Panc1 (cell line): ENCODE data around the gene UBE2R2. TPM values are rescaled to one million over a fixed set of nuclear protein-coding genes. Genes with fewer than 3 reads are reported as not detected.

Source experiments
- ATAC-seq: fragments of 200-7000 bp; cut with Tn5 transposase; 2 replicates; pipeline ENCODE4 v1.9.1; 2020; ENCODE audit warnings: mild to moderate bottlenecking, moderate library complexity
- BruUV-seq: library from RNA; stranded (reverse); fragments of 400-500 nt; replicated peaks from 2 replicates; lab custom pipeline; 2021; lab: Mats Ljungman, UMichigan
- CTCF ChIA-PET: fragments of 300-600 bp; sonication (Branson Sonifier 250); formaldehyde crosslinking; loops from one replicate; lab custom pipeline; 2022; ENCODE audit warnings: antibody characterized with exemption; lab: Charles Lee
- POLR2A ChIA-PET: fragments of 300-600 bp; sonication (Branson Sonifier 250); formaldehyde crosslinking; loops from one replicate; lab custom pipeline; 2022; ENCODE audit warnings: antibody characterized with exemption; lab: Charles Lee
- DNase-seq: peaks from one replicate; pipeline ENCODE4 v3.0.0-alpha.2; 2010; ENCODE audit warnings: low read depth, low spot score
- H3K27ac ChIP-seq: 2 replicates; pipeline ENCODE4 v1.5.1; 2011; ENCODE audit warnings: mild to moderate bottlenecking, low read length, inconsistent platforms
- H3K27me3 ChIP-seq: fragments of 200-500 bp; sonication (Bioruptor generic); 2 replicates; pipeline ENCODE4 v1.6.0; 2014; ENCODE audit warnings: low read length, inconsistent platforms; ENCODE audit not compliant: control insufficient read depth, insufficient read depth
- H3K36me3 ChIP-seq: fragments of 200-500 bp; sonication (Bioruptor generic); 2 replicates; pipeline ENCODE4 v1.5.1; 2014; ENCODE audit warnings: inconsistent platforms, mild to moderate bottlenecking, low read length, moderate library complexity; ENCODE audit not compliant: control insufficient read depth, insufficient read depth
- H3K4me1 ChIP-seq: 2 replicates; pipeline ENCODE4 v1.5.1; 2011; ENCODE audit warnings: inconsistent platforms, mild to moderate bottlenecking, low read length, moderate library complexity; ENCODE audit not compliant: control insufficient read depth, insufficient read depth
- H3K4me3 ChIP-seq, 2 experiments: 2 replicates each; pipeline ENCODE4 v1.5.1; 2011 to 2012; ENCODE audit warnings: low read depth in 2 of 2, low read length in 2 of 2, mild to moderate bottlenecking in 2 of 2, inconsistent platforms in 1 of 2, moderate library complexity in 1 of 2
- H3K9me3 ChIP-seq: fragments of 200-500 bp; sonication (Bioruptor generic); 2 replicates; pipeline ENCODE4 v1.5.1; 2014; ENCODE audit warnings: low read depth, mild to moderate bottlenecking, inconsistent platforms, low read length, moderate library complexity; ENCODE audit not compliant: control insufficient read depth, insufficient read depth
- SIN3A ChIP-seq: IDR thresholded peaks from 2 replicates; pipeline ENCODE4 v1.6.1; 2012; ENCODE audit warnings: low read depth, mild to moderate bottlenecking, low read length, moderate library complexity, borderline replicate concordance; ENCODE audit not compliant: insufficient read depth
- TCF7L2 ChIP-seq: IDR thresholded peaks from 2 replicates; pipeline ENCODE4 v1.6.1; 2011; ENCODE audit warnings: mild to moderate bottlenecking, low read depth, low read length, inconsistent platforms
- in situ Hi-C: cut with HindIII; loops from 2 replicates; pipeline ENCODE4 v1.10.0; 2016; ENCODE audit warnings: low sequenced_read_pairs, low pct_unique_long_range_greater_than_20kb
- intact Hi-C: fragments of 100-400 bp; cut with micrococcal nuclease; formaldehyde crosslinking; loops from one replicate; pipeline ENCODE4 v1.10.0; 2022; ENCODE audit not compliant: unreplicated experiment
- total RNA-seq: library from RNA; stranded (reverse); gene quantifications from one replicate; pipeline ENCODE4 v1.2.1, GENCODE V29; 2021; ENCODE audit not compliant: unreplicated experiment
- TF ChIP-seq, protein P1 (sequence below), 2 experiments: IDR thresholded peaks; 2 replicates each; pipeline ENCODE4 v1.6.1; 2011 to 2012; ENCODE audit warnings: low read depth in 2 of 2, control low read depth in 1 of 2, low read length in 1 of 2, mild to moderate bottlenecking in 1 of 2, moderate library complexity in 1 of 2; ENCODE audit not compliant: insufficient read depth in 1 of 2
- TF ChIP-seq, protein P2 (sequence below): fragments of 450-650 bp; IDR thresholded peaks from 2 replicates; pipeline ENCODE4 v1.5.1; 2017; ENCODE audit warnings: mild to moderate bottlenecking

UBE2R2 gene
- total RNA-seq, 1 experiment from 2014 or later: 67.2 TPM

DNA sequence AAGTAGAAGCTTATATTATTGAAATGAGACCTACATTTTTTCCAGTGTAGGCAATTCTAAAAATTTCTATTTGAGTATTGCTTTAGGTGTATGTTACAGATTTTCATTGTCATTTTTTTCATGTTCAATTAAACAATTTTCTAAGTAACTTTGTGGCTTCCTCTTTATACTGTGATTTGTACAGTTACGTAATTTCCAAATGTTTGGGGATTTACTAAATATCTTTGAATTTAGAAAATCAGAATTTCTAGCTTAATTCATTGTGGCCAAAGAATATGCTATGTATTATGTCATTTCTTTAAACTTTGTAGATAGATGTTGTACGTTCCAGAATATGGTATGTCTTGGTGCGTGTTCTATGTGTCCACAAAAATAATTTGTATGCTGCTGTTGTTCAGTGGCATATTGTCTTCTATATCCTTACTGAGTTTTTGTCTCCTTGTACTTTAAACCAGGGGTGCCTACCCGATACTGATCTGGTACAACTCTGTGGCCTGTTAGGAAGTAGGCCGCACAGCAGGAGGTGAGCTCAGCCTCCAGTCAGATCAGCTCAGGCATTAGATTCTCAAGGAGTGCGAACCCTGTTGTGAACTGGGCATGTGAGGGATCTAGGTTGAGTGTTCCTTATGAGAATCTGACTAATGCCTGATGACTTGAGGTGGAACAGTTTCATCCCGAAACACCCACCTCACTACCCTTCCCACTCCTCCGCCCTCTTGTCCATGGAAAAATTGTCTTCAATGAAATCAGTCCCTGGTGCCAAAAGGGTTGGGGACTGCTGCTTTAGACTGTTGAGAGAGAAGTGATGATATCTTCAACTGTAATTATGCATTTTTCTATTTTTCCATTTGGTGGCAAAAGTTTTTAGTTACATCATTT lies 63.5 kb downstream of the UBE2R2 start:
- Histone ChIP-seq H3K27me3 (no peaks in the 10 kb centered on the region), H3K27ac (no peak overlapping the region), H3K36me3 (no peaks in the 10 kb centered on the region), H3K4me1 (peaks cover 36% of the 10 kb centered on the region), H3K4me3 (no peak overlapping the region), H3K9me3 (no peaks in the 10 kb centered on the region)
- CTCF ChIA-PET: no interaction called here
- BruUV-seq: no TSS peak
- intact Hi-C loops: no loop called here
- no peak for DNase-seq
- ATAC-seq: no peak
- in situ Hi-C loops: no loop called here
- TF ChIP-seq TCF7L2 (no peak), SIN3A (no peak)
- TF ChIP-seq, protein P1, sequence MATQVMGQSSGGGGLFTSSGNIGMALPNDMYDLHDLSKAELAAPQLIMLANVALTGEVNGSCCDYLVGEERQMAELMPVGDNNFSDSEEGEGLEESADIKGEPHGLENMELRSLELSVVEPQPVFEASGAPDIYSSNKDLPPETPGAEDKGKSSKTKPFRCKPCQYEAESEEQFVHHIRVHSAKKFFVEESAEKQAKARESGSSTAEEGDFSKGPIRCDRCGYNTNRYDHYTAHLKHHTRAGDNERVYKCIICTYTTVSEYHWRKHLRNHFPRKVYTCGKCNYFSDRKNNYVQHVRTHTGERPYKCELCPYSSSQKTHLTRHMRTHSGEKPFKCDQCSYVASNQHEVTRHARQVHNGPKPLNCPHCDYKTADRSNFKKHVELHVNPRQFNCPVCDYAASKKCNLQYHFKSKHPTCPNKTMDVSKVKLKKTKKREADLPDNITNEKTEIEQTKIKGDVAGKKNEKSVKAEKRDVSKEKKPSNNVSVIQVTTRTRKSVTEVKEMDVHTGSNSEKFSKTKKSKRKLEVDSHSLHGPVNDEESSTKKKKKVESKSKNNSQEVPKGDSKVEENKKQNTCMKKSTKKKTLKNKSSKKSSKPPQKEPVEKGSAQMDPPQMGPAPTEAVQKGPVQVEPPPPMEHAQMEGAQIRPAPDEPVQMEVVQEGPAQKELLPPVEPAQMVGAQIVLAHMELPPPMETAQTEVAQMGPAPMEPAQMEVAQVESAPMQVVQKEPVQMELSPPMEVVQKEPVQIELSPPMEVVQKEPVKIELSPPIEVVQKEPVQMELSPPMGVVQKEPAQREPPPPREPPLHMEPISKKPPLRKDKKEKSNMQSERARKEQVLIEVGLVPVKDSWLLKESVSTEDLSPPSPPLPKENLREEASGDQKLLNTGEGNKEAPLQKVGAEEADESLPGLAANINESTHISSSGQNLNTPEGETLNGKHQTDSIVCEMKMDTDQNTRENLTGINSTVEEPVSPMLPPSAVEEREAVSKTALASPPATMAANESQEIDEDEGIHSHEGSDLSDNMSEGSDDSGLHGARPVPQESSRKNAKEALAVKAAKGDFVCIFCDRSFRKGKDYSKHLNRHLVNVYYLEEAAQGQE (IDR thresholded peaks at IDR 0.05; ENCODE audit: insufficient read depth in 1 of 2, low read depth in 2 of 2, low read length in 1 of 2): no peak
- TF ChIP-seq, protein P2, sequence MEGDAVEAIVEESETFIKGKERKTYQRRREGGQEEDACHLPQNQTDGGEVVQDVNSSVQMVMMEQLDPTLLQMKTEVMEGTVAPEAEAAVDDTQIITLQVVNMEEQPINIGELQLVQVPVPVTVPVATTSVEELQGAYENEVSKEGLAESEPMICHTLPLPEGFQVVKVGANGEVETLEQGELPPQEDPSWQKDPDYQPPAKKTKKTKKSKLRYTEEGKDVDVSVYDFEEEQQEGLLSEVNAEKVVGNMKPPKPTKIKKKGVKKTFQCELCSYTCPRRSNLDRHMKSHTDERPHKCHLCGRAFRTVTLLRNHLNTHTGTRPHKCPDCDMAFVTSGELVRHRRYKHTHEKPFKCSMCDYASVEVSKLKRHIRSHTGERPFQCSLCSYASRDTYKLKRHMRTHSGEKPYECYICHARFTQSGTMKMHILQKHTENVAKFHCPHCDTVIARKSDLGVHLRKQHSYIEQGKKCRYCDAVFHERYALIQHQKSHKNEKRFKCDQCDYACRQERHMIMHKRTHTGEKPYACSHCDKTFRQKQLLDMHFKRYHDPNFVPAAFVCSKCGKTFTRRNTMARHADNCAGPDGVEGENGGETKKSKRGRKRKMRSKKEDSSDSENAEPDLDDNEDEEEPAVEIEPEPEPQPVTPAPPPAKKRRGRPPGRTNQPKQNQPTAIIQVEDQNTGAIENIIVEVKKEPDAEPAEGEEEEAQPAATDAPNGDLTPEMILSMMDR: no peak
- POLR2A ChIA-PET: no interaction called here

DNA sequence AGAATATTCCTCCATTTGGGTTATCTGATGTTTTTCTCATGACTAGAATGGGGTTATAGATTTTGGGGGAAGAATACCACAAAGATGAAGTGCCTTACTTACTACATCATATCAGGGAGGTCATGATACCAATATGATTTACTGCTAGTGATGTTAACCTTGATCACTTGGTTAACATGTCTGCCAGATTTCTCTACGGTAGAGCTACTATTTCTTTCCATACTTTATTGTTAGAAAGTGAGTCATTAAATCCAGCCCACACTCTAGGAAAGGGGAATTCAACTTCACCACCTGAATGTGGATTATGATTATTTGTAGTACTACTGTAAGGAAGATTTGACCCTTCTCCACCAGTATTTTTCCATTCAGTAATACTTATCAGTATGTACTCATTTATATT lies 64.7 kb downstream of the UBE2R2 start:
- peaks cover 37% of the 10 kb centered on the region for H3K4me1 ChIP-seq
- TSS peak; percentile 28 for BruUV-seq
- H3K9me3 ChIP-seq: no peaks in the 10 kb centered on the region
- DNase-seq (no peak), ATAC-seq (no peak)
- in situ Hi-C loops (no loop called here), intact Hi-C loops (no loop called here)
- ChIA-PET CTCF (no interaction called here), POLR2A (no interaction called here)
- H3K27me3 ChIP-seq: no peaks in the 10 kb centered on the region
- H3K27ac ChIP-seq: no peak overlapping the region
- no peak for TF ChIP-seq TCF7L2
- TF ChIP-seq, protein P2: no peak
- no peaks in the 10 kb centered on the region for H3K36me3 ChIP-seq
- H3K4me3 ChIP-seq: no peak overlapping the region
